Activated CD4-positive, alpha-beta memory T cell treated with anti-CD3 and anti-CD28 coated beads for 36 hours (primary cell): ENCODE data around the gene APOL1. TPM values are rescaled to one million over a fixed set of nuclear protein-coding genes. Genes with fewer than 3 reads are reported as not detected.
"Not testable (repeated sequence)": the region's sequence is repeated elsewhere in the genome, so short reads cannot be mapped to it uniquely, and the experiment has no call there.

Source experiments
- CTCF ChIA-PET: fragments of 350-600 bp; sonication (Branson Sonifier 250); formaldehyde crosslinking; loops from one replicate; lab custom pipeline; 2021; ENCODE audit warnings: antibody characterized with exemption, inconsistent platforms; lab: Charles Lee
- POLR2A ChIA-PET: fragments of 350-600 bp; sonication (Branson Sonifier 250); formaldehyde crosslinking; loops from one replicate; lab custom pipeline; 2021; ENCODE audit warnings: antibody characterized with exemption; lab: Charles Lee
- DNase-seq: peaks from one replicate; pipeline ENCODE4 v3.0.0-alpha.2; 2020
- H3K27ac Mint-ChIP-seq: one replicate; pipeline ENCODE4 v1.8.0; 2021; ENCODE audit warnings: mixed read lengths
- H3K27me3 Mint-ChIP-seq: one replicate; pipeline ENCODE4 v1.8.0; 2021; ENCODE audit warnings: mixed read lengths
- H3K36me3 Mint-ChIP-seq: one replicate; pipeline ENCODE4 v1.8.0; 2021; ENCODE audit warnings: mixed read lengths
- H3K4me1 Mint-ChIP-seq: one replicate; pipeline ENCODE4 v1.8.0; 2021; ENCODE audit warnings: low read depth, mixed read lengths
- H3K4me3 Mint-ChIP-seq: one replicate; pipeline ENCODE4 v1.8.0; 2021; ENCODE audit warnings: mild to moderate bottlenecking, mixed read lengths
- H3K9me3 Mint-ChIP-seq: one replicate; pipeline ENCODE4 v1.8.0; 2021; ENCODE audit warnings: mixed read lengths
- intact Hi-C: fragments of 100-400 bp; cut with micrococcal nuclease; formaldehyde crosslinking; loops from one replicate; pipeline ENCODE4 v1.15.1; 2023
- total RNA-seq, 2 experiments: library from RNA; stranded (reverse); gene quantifications; one replicate each; pipeline ENCODE4 v1.2.3, GENCODE V29; 2021

APOL1 gene
- total RNA-seq, 2 experiments from 2014 or later = 44.7 to 46.3 TPM

GRCh38 chr22:36227396-36227795, 25.5 kb upstream of the APOL1 start:
- CTCF ChIA-PET = interaction anchor here (0.9 to 1.4 kb wide), 2 partner anchors 12 to 51 kb away, joined by 3 read pairs; partner anchors contain the start of gene APOL2
- peaks cover 10% of the 10 kb centered on the region for H3K4me1 Mint-ChIP-seq
- peaks cover 50% of the 10 kb centered on the region for H3K36me3 Mint-ChIP-seq
- H3K27ac Mint-ChIP-seq = no peak overlapping the region
- peak; percentile 22 for DNase-seq
- POLR2A ChIA-PET = interaction anchor here (1.3 kb wide), 1 partner anchor 16 kb away, joined by 3 read pairs; no protein-coding TSS in a partner anchor
- no peak overlapping the region for H3K4me3 Mint-ChIP-seq
- no peaks in the 10 kb centered on the region for H3K27me3 Mint-ChIP-seq
- intact Hi-C loops = no loop called here
- no peaks in the 10 kb centered on the region for H3K9me3 Mint-ChIP-seq

GRCh38 chr22:36227806-36228205, 25.1 kb upstream of the APOL1 start:
- no peak for DNase-seq
- CTCF ChIA-PET = interaction anchor here (0.9 kb wide), 1 partner anchor 50 kb away, joined by 3 read pairs; no protein-coding TSS in a partner anchor
- H3K4me3 Mint-ChIP-seq = no peak overlapping the region
- H3K4me1 Mint-ChIP-seq = peaks cover 11% of the 10 kb centered on the region
- no peak overlapping the region for H3K27ac Mint-ChIP-seq
- H3K36me3 Mint-ChIP-seq = peaks cover 52% of the 10 kb centered on the region
- H3K27me3 Mint-ChIP-seq = no peaks in the 10 kb centered on the region
- POLR2A ChIA-PET = interaction anchor here (1.3 kb wide), 1 partner anchor 16 kb away, joined by 3 read pairs; no protein-coding TSS in a partner anchor
- intact Hi-C loops = no loop called here
- no peaks in the 10 kb centered on the region for H3K9me3 Mint-ChIP-seq

GRCh38 chr22:36228369-36228768, 24.6 kb upstream of the APOL1 start:
- H3K27ac Mint-ChIP-seq, CTCF ChIA-PET, intact Hi-C loops, DNase-seq, POLR2A ChIA-PET, H3K4me3 Mint-ChIP-seq, H3K27me3 Mint-ChIP-seq, H3K9me3 Mint-ChIP-seq: not testable (repeated sequence)
- Mint-ChIP-seq H3K4me1 (peaks cover 12% of the 10 kb centered on the region), H3K36me3 (peaks cover 54% of the 10 kb centered on the region)

- Mint-ChIP-seq H3K27me3 (no peaks in the 10 kb centered on the region), H3K4me3 (no peak overlapping the region), H3K27ac (no peak overlapping the region), H3K36me3 (peaks cover 59% of the 10 kb centered on the region), H3K9me3 (no peaks in the 10 kb centered on the region), H3K4me1 (peaks cover 12% of the 10 kb centered on the region)
- ChIA-PET CTCF (no interaction called here), POLR2A (no interaction called here)
- intact Hi-C loops = no loop called here
- no peak for DNase-seq
Observed at GRCh38 chr22:36228944-36229343, 24.0 kb upstream of the APOL1 start.

- H3K4me3 Mint-ChIP-seq, DNase-seq, CTCF ChIA-PET, H3K9me3 Mint-ChIP-seq, H3K27ac Mint-ChIP-seq, H3K27me3 Mint-ChIP-seq, POLR2A ChIA-PET: not testable (repeated sequence)
- H3K4me1 Mint-ChIP-seq = peaks cover 17% of the 10 kb centered on the region
- peaks cover 59% of the 10 kb centered on the region for H3K36me3 Mint-ChIP-seq
- intact Hi-C loops = loop anchor here (10.0 kb wide), 1 partner anchor 585 kb away; the partner anchor contains the start of gene APOL6
Observed at GRCh38 chr22:36229649-36230048, 23.3 kb upstream of the APOL1 start.

- H3K27ac Mint-ChIP-seq, DNase-seq: not testable (repeated sequence)
Observed at GRCh38 chr22:36231051-36231450, 21.9 kb upstream of the APOL1 start.

GRCh38 chr22:36232715-36233401, 20.1 kb upstream of the APOL1 start:
- Mint-ChIP-seq H3K4me1 (peaks cover 49% of the 10 kb centered on the region), H3K27me3 (no peaks in the 10 kb centered on the region), H3K27ac (no peak overlapping the region), H3K9me3 (no peaks in the 10 kb centered on the region), H3K36me3 (peaks cover 68% of the 10 kb centered on the region), H3K4me3 (no peak overlapping the region)
- intact Hi-C loops = loop anchor here (10.0 kb wide), 1 partner anchor 588 kb away; the partner anchor contains the start of gene APOL6
- ChIA-PET POLR2A (no interaction called here), CTCF (interaction anchor here (0.8 to 1.2 kb wide), 2 partner anchors 11 to 54 kb away, joined by 3 to 4 read pairs; no protein-coding TSS in a partner anchor)
- no peak for DNase-seq

More at GRCh38 chr22:36231051-36231450, 21.9 kb upstream of the APOL1 start:
- POLR2A ChIA-PET, H3K9me3 Mint-ChIP-seq, CTCF ChIA-PET, H3K27me3 Mint-ChIP-seq, H3K4me3 Mint-ChIP-seq: not testable (repeated sequence)
- Mint-ChIP-seq H3K4me1 (peaks cover 31% of the 10 kb centered on the region), H3K36me3 (peaks cover 63% of the 10 kb centered on the region)
- intact Hi-C loops = loop anchor here (10.0 kb wide), 1 partner anchor 586 kb away; the partner anchor contains the start of gene APOL6

- Mint-ChIP-seq H3K27ac (no peak overlapping the region), H3K27me3 (no peaks in the 10 kb centered on the region), H3K4me1 (peaks cover 51% of the 10 kb centered on the region)
Observed at GRCh38 chr22:36233796-36234195, 19.1 kb upstream of the APOL1 start.

GRCh38 chr22:36234213-36234612, 18.7 kb upstream of the APOL1 start:
- H3K36me3 Mint-ChIP-seq = peaks cover 70% of the 10 kb centered on the region
- CTCF ChIA-PET = interaction anchor here (1.0 to 1.2 kb wide), 2 partner anchors 19 to 52 kb away, joined by 3 read pairs; partner anchors contain the start of gene APOL1
- POLR2A ChIA-PET = no interaction called here
- no peaks in the 10 kb centered on the region for H3K27me3 Mint-ChIP-seq
- no peak for DNase-seq
- H3K9me3 Mint-ChIP-seq = no peaks in the 10 kb centered on the region
- no peak overlapping the region for H3K4me3 Mint-ChIP-seq
- intact Hi-C loops = loop anchor here (10.0 kb wide), 1 partner anchor 589 kb away; the partner anchor contains the start of gene APOL6
- no peak overlapping the region for H3K27ac Mint-ChIP-seq
- H3K4me1 Mint-ChIP-seq = peaks cover 51% of the 10 kb centered on the region

More at GRCh38 chr22:36233796-36234195, 19.1 kb upstream of the APOL1 start:
- no peak overlapping the region for H3K4me3 Mint-ChIP-seq
- no peak for DNase-seq
- peaks cover 71% of the 10 kb centered on the region for H3K36me3 Mint-ChIP-seq
- ChIA-PET POLR2A (no interaction called here), CTCF (interaction anchor here (1.0 to 1.2 kb wide), 3 partner anchors 12 to 52 kb away, joined by 3 to 4 read pairs (median 3); partner anchors contain the start of gene APOL1)
- intact Hi-C loops = loop anchor here (10.0 kb wide), 1 partner anchor 589 kb away; the partner anchor contains the start of gene APOL6
- H3K9me3 Mint-ChIP-seq = no peaks in the 10 kb centered on the region

- Mint-ChIP-seq H3K27me3 (no peaks in the 10 kb centered on the region), H3K4me1 (peaks cover 56% of the 10 kb centered on the region), H3K9me3 (no peaks in the 10 kb centered on the region), H3K36me3 (peaks cover 70% of the 10 kb centered on the region), H3K4me3 (peak overlapping the region; percentile 28), H3K27ac (peak overlapping the region; percentile 57)
- DNase-seq = no peak
- intact Hi-C loops = loop anchor here (10.0 kb wide), 1 partner anchor 590 kb away; the partner anchor contains the start of gene APOL6
- CTCF ChIA-PET = interaction anchor here (0.6 to 1.2 kb wide), 2 partner anchors 18 kb away, joined by 3 read pairs; partner anchors contain the start of gene APOL1
- POLR2A ChIA-PET = no interaction called here
Observed at GRCh38 chr22:36234919-36235318, 18.0 kb upstream of the APOL1 start.

- no peaks in the 10 kb centered on the region for H3K27me3 Mint-ChIP-seq
- intact Hi-C loops = loop anchor here (10.0 kb wide), 1 partner anchor 591 kb away; the partner anchor contains the start of gene APOL6
- POLR2A ChIA-PET = no interaction called here
Observed at GRCh38 chr22:36235585-36235984, 17.3 kb upstream of the APOL1 start.

More at GRCh38 chr22:36235585-36235984, 17.3 kb upstream of the APOL1 start:
- H3K36me3 Mint-ChIP-seq = peaks cover 67% of the 10 kb centered on the region
- H3K4me1 Mint-ChIP-seq = peaks cover 62% of the 10 kb centered on the region
- H3K4me3 Mint-ChIP-seq = peak overlapping the region; percentile 98
- CTCF ChIA-PET = interaction anchor here (0.6 to 4.4 kb wide), 2 partner anchors 19 to 50 kb away, joined by 3 to 25 read pairs; no protein-coding TSS in a partner anchor
- H3K9me3 Mint-ChIP-seq = no peaks in the 10 kb centered on the region
- H3K27ac Mint-ChIP-seq = peak overlapping the region; percentile 1
- DNase-seq = no peak
